Activated T-cell treated with anti-CD3 and anti-CD28 coated beads, Interleukin-2, amount 50 U/mL, for 4 hours (primary cell): ENCODE data around the gene GTF2F2. TPM values are rescaled to one million over a fixed set of nuclear protein-coding genes. Genes with fewer than 3 reads are reported as not detected.

Experiments used
- ATAC-seq, 2 donors: fragments of 200-7000 bp; cut with Tn5 transposase; one replicate each; pipeline ENCODE4 v1.10.0; 2021
- DNase-seq: peaks from one replicate; pipeline ENCODE4 v3.0.0-alpha.2; 2020
- H3K27me3 Mint-ChIP-seq: one replicate; pipeline ENCODE4 v1.8.0; 2021; ENCODE audit warnings: low read depth, mixed read lengths
- H3K36me3 Mint-ChIP-seq: one replicate; pipeline ENCODE4 v1.8.0; 2022; ENCODE audit warnings: mixed read lengths; ENCODE audit not compliant: insufficient read depth
- H3K4me1 Mint-ChIP-seq: one replicate; pipeline ENCODE4 v1.8.0; 2021; ENCODE audit warnings: low read depth, mixed read lengths
- H3K4me3 Mint-ChIP-seq: one replicate; pipeline ENCODE4 v1.8.0; 2021; ENCODE audit warnings: mild to moderate bottlenecking, moderate library complexity, mixed read lengths
- H3K9me3 Mint-ChIP-seq: one replicate; pipeline ENCODE4 v1.8.0; 2021; ENCODE audit warnings: mixed read lengths
- total RNA-seq, 3 donors: library from RNA; stranded (reverse); gene quantifications; one replicate each; pipeline ENCODE4 v1.2.1, GENCODE V29; 2021

Gene GTF2F2, protein sequence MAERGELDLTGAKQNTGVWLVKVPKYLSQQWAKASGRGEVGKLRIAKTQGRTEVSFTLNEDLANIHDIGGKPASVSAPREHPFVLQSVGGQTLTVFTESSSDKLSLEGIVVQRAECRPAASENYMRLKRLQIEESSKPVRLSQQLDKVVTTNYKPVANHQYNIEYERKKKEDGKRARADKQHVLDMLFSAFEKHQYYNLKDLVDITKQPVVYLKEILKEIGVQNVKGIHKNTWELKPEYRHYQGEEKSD
- total RNA-seq = 10 to 100 TPM; 34.5 to 35.9 (median 35.5) TPM

DNA sequence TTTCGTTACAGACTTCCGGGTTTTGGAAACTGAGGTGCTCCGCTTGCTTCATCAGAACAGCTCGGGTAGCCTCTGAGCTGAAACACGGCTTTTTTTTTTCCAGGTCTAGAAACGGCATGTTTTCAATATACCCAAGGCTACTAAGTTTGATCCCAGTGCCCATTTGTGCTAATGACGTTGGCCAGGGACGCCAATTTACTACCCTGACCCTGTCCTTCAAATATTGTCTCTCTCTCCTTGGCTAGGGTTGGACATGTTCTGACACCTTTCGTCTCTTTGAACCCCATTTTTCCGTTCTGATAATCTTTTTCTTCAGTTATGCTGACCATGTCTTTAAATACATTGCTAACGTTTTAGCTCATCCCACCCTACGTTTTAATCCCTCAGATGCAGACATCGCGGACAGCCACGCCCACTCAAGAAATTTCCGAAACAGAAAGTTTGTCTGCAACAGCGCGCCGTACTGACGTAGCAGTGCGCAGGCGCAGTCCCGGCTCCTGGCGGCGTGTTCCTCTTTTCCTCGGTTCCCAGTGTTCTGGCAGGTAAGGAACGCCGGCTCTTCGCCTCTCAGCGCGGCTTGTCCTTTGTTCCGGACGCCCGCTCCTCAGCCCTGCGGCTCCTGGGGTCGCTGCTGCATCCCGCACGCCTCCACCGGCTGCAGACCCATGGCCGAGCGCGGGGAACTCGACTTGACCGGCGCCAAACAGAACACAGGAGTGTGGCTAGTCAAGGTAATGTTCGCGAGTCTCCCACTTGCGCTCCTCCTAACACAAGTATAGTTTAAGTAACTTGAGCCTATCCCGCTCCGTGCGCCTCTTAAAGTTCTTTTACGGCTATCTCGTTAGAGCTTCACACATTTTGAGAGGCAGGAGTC lies at the start of gene GTF2F2:
Gene GTF2F2, plus strand, starts transcription at position 520 of the 874 bp plus-strand sequence. Its CDS starts 146 bp downstream, at position 666.
- Mint-ChIP-seq H3K27me3 (no peaks in the 10 kb centered on the region), H3K9me3 (no peaks in the 10 kb centered on the region), H3K36me3 (peaks cover 5% of the 10 kb centered on the region), H3K4me1 (peaks cover 11% of the 10 kb centered on the region), H3K4me3 (no peak within 1 kb of the TSS)
- DNase-seq (peak; percentile 84), ATAC-seq (peak; percentile 67 to 69)

DNA sequence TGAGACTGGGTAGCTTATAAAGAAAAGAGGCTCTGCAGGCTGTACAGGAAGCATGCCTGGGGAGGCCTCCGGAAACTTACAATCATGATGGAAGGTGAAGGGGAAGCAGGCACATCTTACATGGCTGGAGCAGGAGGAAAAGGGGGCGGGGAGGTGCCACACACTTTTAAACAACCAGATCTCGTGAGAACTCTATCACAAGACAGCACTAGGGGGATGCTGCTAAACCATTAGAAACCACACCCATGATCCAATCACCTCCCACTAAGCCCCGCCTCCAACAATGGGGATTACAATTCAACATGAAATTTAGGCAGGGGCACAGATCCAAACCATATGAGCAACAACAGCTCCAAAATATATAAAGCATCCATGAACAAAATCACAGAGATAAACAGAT lies 46.5 kb upstream of the GTF2F2 start:
- Mint-ChIP-seq H3K27me3 (peaks cover 12% of the 10 kb centered on the region), H3K36me3 (no peaks in the 10 kb centered on the region), H3K4me1 (no peaks in the 10 kb centered on the region), H3K9me3 (no peaks in the 10 kb centered on the region), H3K4me3 (no peak overlapping the region)
- DNase-seq = no peak
- no peak for ATAC-seq

DNA sequence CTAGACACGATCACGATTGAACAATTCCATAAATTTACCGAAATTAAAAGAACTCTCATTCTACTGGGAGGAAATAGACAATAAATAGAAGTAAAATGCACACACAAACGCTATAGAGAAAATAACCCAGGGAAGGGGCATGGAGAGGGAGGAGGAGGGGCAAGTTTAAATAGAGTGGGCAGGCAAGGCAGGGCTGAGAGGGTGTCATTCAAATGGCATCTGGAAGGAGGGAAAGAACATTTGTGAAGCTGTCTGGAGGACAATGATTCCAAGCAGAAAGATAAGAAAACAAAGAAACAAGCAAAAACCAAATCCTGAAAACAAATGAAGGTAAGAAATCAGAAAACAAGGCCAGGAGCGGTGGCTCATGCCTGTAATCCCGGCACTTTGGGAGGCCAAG lies 45.6 kb upstream of the GTF2F2 start:
- Mint-ChIP-seq H3K36me3 (no peaks in the 10 kb centered on the region), H3K9me3 (no peaks in the 10 kb centered on the region), H3K4me1 (no peaks in the 10 kb centered on the region), H3K27me3 (peaks cover 9% of the 10 kb centered on the region), H3K4me3 (no peak overlapping the region)
- ATAC-seq (no peak), DNase-seq (no peak)

DNA sequence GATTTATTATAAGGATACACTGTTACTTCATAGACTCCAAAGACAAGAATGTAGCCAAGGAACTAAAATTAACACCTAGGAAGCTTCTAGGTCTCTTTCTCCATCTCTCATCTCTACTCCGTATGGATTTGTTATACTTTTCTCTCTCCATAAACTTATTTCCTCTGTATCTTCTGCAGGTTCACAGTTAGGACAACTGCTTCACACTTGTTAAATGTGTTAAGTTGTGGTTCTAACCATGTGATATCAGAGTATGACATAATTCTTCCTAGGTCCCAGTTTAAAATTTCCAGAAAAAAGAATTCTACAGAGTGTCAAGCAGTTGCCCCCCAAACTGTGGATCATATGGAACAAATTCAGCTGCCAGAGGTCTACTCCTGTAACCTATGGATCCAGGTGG lies 42.3 kb upstream of the GTF2F2 start:
- Mint-ChIP-seq H3K9me3 (no peaks in the 10 kb centered on the region), H3K27me3 (peaks cover 9% of the 10 kb centered on the region), H3K36me3 (no peaks in the 10 kb centered on the region), H3K4me1 (no peaks in the 10 kb centered on the region), H3K4me3 (no peak overlapping the region)
- ATAC-seq = no peak
- DNase-seq = no peak

DNA sequence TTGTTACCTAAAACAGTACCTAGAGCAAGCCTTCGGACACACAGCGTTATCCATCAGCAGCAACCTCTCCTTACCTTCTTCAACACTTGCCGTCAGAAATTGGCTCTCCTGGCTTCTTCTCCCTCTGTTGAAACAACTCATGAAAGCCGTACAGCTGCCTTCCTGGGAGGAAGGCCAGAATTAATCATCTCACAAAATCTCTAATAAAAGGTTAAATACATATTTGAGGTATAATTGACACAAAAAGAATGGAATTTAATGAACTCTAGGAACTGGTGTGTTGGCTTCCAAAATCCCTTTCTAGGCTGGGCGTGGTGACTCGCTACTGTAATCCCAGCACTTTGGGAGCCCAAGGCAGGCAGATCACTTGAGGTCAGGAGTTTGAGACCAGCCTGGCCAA lies 37.3 kb upstream of the GTF2F2 start:
- H3K4me3 Mint-ChIP-seq = no peak overlapping the region
- no peaks in the 10 kb centered on the region for H3K9me3 Mint-ChIP-seq
- no peak for DNase-seq
- H3K36me3 Mint-ChIP-seq = no peaks in the 10 kb centered on the region
- no peaks in the 10 kb centered on the region for H3K4me1 Mint-ChIP-seq
- no peak for ATAC-seq
- no peaks in the 10 kb centered on the region for H3K27me3 Mint-ChIP-seq

DNA sequence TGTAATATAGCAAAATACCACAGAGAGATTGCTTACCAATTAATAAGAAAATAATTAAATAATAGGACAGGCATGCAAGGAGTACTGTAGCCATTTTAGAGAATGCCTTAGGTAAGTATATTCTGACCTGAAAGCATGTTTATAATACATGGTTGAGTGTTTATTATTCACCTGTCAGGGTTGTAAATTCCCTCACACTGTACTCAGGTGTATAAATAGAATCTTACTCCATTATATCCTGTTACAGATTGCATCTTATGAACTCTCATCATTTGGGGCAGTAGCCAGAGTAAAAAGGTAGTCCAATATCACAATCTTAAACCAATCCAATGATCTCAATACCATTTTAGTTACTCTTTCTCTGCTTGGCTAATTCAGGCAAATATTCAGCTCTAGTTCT lies 35.8 kb upstream of the GTF2F2 start:
- H3K4me1 Mint-ChIP-seq = no peaks in the 10 kb centered on the region
- H3K4me3 Mint-ChIP-seq = no peak overlapping the region
- H3K9me3 Mint-ChIP-seq = no peaks in the 10 kb centered on the region
- ATAC-seq = no peak
- no peaks in the 10 kb centered on the region for H3K36me3 Mint-ChIP-seq
- no peak for DNase-seq
- H3K27me3 Mint-ChIP-seq = no peaks in the 10 kb centered on the region

DNA sequence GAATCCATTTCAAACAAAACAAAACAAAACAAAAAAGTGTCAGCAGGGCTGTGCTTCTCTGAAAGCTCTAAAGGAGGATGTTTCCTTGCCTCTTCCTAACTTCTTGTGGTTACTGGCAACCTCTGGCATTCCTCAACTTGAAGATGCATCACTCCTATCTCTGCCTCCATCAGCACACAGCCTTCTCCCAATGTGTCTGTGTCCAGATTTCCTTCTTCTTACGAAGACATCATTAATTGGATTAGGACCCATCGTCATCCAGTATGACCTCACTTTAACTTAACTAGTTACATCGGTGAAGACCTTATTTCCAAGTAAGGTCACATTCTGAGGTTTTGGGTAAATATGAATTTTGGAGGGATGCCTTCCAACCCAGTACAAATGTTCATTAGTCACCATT lies 33.8 kb upstream of the GTF2F2 start:
- DNase-seq (no peak), ATAC-seq (no peak)
- Mint-ChIP-seq H3K4me3 (no peak overlapping the region), H3K36me3 (no peaks in the 10 kb centered on the region), H3K9me3 (no peaks in the 10 kb centered on the region), H3K4me1 (no peaks in the 10 kb centered on the region), H3K27me3 (no peaks in the 10 kb centered on the region)

DNA sequence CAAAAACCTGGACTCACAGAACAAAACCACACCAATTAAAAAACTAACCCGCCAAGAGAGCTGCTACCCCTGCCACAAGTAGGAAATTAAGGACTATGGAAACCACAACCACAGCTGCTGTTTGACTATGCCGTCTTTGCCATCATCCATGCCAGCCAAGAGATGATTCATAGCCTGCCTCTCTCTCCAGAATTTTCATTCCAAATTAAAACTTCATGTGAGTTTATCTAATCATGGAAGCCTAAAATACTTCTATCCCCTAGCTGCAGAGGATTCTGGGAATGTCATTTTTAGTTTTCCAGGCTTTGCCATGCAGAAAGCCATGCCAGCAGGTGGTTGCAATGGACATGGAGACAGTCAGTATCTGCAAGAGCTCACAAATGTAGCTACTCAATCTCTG lies 27.6 kb upstream of the GTF2F2 start:
- Mint-ChIP-seq H3K4me3 (no peak overlapping the region), H3K4me1 (no peaks in the 10 kb centered on the region), H3K36me3 (no peaks in the 10 kb centered on the region), H3K27me3 (no peaks in the 10 kb centered on the region), H3K9me3 (no peaks in the 10 kb centered on the region)
- no peak for ATAC-seq
- no peak for DNase-seq

DNA sequence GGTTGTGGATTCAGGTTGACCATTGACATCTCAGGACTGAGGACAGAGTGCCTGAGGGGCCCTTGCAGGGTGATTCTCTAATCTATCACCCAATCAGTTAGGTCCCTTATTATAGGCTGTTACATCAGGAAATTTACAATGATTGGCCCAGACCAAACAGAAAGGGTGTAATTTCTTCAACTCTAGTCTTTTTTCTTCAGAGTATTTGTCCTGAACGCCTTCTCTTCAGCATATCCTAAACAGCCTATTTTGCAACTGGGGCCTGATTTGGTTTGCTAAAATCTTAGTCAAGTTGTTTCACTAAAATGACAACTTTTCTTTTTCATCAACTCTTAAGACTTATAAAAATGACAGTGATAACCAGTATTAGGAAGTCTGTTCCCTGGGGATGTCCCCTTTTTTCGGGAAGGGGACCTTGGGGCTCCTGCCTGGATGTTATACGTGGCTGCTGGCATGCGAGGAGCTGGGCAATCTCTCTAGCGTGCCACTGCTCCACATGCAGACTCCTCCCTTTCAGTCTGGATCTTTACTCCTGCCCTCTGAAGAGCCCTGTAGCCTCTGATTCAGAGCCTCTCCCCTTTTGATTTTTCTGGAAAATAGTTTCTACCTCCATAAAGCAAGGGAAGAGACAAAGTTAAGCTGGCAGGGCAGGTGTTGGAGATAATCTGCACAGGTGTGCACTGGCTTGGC lies 19.6 kb upstream of the GTF2F2 start:
- ATAC-seq (no peak), DNase-seq (no peak)
- Mint-ChIP-seq H3K4me3 (no peak overlapping the region), H3K9me3 (no peaks in the 10 kb centered on the region), H3K4me1 (no peaks in the 10 kb centered on the region), H3K27me3 (peaks cover 4% of the 10 kb centered on the region), H3K36me3 (no peaks in the 10 kb centered on the region)

DNA sequence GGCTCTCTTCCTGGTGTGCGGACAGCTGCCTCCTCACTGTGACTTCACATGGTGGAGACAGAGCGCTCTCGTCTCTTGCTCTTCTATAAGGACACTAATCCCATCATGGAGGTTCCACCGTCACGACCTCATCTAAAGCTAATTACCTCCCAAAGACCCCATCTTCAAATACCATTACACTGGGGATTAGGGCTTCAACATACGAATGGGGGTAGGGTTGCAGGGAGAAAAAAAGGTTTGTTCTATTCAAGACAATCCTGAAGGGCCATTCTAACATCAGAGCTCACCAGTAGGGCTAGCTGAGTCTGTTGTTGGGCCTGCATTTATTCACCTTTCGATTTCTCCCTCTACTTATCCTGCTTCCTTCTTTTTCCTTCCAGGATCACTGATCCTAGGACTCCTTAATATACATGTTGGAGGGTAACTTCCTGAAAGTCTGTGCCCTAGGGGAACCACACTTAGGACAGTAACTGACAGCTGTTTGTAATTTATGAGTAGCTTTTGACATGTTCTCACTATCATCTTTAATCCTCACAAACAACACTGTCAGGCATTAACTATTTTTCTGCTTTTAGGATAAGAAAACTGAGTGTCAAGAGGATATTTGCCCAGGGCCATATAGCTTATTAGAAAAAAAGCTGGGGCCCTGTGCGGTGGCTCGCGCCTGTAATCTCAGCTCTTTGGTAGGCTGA lies 18.8 kb upstream of the GTF2F2 start:
- ATAC-seq (no peak), DNase-seq (no peak)
- Mint-ChIP-seq H3K4me3 (no peak overlapping the region), H3K4me1 (no peaks in the 10 kb centered on the region), H3K27me3 (peaks cover 9% of the 10 kb centered on the region), H3K36me3 (no peaks in the 10 kb centered on the region), H3K9me3 (no peaks in the 10 kb centered on the region)

DNA sequence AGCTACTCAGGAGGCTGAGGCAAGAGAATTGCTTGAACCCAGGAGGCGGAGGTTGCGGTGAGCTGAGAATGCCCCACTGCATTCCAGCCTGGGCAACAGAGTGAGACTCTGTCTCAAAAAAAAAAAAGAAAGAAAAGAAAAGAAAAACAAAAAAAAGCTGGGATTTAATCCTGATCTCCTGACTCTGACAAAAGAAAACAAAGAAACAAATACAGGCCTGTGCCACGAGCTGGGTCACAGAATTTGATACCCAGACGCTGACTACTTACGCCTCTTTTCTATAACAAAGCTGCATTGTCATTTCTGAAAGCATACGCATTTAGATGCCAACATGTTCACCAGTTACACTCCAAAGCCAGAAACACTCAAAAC lies 18.2 kb upstream of the GTF2F2 start:
- Mint-ChIP-seq H3K9me3 (no peaks in the 10 kb centered on the region), H3K4me1 (no peaks in the 10 kb centered on the region), H3K4me3 (no peak overlapping the region), H3K27me3 (peaks cover 12% of the 10 kb centered on the region), H3K36me3 (no peaks in the 10 kb centered on the region)
- DNase-seq = no peak
- no peak for ATAC-seq

DNA sequence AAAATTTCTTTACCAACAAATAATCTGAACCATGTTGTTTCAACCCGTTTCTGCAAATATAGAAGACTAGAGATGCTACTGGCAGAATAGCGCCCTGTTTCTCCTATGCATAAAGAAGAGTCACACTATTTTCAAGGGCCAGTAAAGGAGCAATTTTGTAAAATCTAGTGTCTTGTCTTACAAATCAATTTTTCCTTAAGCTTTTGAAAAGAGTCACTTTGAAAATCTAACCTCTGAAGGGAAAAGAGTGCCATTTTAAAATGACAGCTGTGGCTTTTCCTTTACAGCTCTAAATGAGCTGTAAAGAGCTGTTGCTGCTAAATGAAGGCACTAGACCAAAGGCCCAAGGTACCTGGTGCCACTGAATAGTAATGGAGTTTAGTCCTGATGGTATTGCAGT lies 16.9 kb upstream of the GTF2F2 start:
- Mint-ChIP-seq H3K27me3 (peaks cover 16% of the 10 kb centered on the region), H3K36me3 (no peaks in the 10 kb centered on the region), H3K9me3 (no peaks in the 10 kb centered on the region), H3K4me3 (no peak overlapping the region), H3K4me1 (no peaks in the 10 kb centered on the region)
- DNase-seq (no peak), ATAC-seq (no peak)

DNA sequence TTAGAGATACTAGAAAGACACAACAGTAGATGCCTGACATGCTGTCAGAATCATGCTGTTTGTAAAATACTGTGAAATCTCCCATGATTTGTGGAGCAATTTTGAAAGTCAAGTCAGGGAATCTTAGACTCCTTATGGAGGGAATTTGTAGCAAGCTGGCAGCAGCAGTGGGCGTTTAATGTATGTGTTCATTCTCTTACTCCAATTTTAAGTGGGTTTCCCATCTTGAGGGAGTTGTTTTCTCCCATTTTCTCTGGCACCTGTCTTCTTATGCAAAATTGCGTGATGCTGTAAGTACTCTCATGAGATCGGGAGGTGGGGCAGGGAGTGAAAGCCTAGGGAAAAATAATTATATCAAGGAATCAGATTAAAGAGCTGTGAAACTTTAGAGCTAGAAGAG lies 16.0 kb upstream of the GTF2F2 start:
- Mint-ChIP-seq H3K36me3 (no peaks in the 10 kb centered on the region), H3K9me3 (no peaks in the 10 kb centered on the region), H3K27me3 (peaks cover 16% of the 10 kb centered on the region), H3K4me1 (peaks cover 3% of the 10 kb centered on the region), H3K4me3 (no peak overlapping the region)
- ATAC-seq (no peak), DNase-seq (no peak)

DNA sequence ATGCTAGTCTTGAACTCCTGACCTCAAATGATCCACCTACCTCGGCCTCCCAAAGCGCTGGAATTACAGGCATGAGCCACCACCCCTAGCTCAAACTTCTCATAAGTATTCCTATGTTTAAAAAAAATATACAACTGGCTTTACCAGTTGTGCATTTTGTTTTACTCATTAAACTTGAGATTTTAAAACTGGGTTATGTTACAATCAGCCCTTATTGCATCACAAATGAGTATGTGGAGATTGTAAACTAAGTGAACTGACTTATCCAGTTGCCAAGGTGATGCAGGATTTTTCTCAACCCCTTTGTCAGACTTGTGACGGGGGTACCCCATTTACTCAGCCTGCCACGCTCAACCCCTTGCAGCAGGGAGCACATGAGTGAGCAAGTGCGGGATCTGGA lies 14.4 kb upstream of the GTF2F2 start:
- Mint-ChIP-seq H3K4me3 (no peak overlapping the region), H3K36me3 (no peaks in the 10 kb centered on the region), H3K27me3 (peaks cover 16% of the 10 kb centered on the region)

More for the DNA sequence above, 14.4 kb upstream of the GTF2F2 start:
- DNase-seq (no peak), ATAC-seq (no peak)
- Mint-ChIP-seq H3K4me1 (peaks cover 3% of the 10 kb centered on the region), H3K9me3 (no peaks in the 10 kb centered on the region)
